Measurements from ENCODE around the gene NCK2.

Gene NCK2

DNA sequence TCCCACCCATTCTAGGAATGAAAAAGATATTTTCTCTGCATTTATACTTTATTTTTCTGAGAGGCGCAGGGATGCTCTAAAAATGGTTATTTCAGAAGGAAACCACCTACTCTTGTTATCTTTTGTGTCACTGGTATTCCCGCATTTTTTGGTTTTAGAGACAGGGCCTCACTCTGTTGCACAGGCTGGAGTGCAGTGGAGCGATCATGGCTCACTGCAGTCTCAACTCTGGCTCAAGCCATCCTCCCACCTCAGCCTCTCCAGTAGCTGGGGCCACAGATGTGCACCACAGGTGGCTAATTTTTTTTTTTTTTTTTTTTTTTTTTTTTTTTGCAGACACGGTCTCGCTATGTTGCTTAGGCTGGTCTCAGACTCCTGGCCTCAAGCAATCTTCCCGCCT lies 135.9 kb downstream of the NCK2 start:
- 0 out of 2 replicates have a peak overlapping the region, but pooled peaks have one; percentile 8 for H3K4me3 ChIP-seq (ENCODE audit: low read length)
- peak overlapping the region; percentile 21; the same call in 1 of the 2 replicates for H3K27ac ChIP-seq (ENCODE audit: low read depth, low read length)
- peak overlapping the region; percentile 43 for H3K4me2 ChIP-seq (ENCODE audit: low read length)
- peaks cover 4% of the 10 kb centered on the region; the same call in 1 of the 2 replicates for H3K36me3 ChIP-seq (ENCODE audit: control insufficient read depth, low read length)
- H4K20me1 ChIP-seq (ENCODE audit: control insufficient read depth, insufficient read depth, low read depth, low read length): no peaks in the 10 kb centered on the region; the same call in 1 of the 2 replicates
- H3K4me1 ChIP-seq (ENCODE audit: control insufficient read depth, low read length): peaks cover 34% of the 10 kb centered on the region
- no peaks in the 10 kb centered on the region for H3K27me3 ChIP-seq (ENCODE audit: control insufficient read depth, low read length)
- H3K9me2 ChIP-seq (replicated peaks; ENCODE audit: control insufficient read depth, low read length): no peaks in the 10 kb centered on the region
- TF ChIP-seq EZH2phosphoT487 (IDR thresholded peaks at IDR 0.05; ENCODE audit: borderline replicate concordance, low read length): no peak
- TF ChIP-seq, protein P1, sequence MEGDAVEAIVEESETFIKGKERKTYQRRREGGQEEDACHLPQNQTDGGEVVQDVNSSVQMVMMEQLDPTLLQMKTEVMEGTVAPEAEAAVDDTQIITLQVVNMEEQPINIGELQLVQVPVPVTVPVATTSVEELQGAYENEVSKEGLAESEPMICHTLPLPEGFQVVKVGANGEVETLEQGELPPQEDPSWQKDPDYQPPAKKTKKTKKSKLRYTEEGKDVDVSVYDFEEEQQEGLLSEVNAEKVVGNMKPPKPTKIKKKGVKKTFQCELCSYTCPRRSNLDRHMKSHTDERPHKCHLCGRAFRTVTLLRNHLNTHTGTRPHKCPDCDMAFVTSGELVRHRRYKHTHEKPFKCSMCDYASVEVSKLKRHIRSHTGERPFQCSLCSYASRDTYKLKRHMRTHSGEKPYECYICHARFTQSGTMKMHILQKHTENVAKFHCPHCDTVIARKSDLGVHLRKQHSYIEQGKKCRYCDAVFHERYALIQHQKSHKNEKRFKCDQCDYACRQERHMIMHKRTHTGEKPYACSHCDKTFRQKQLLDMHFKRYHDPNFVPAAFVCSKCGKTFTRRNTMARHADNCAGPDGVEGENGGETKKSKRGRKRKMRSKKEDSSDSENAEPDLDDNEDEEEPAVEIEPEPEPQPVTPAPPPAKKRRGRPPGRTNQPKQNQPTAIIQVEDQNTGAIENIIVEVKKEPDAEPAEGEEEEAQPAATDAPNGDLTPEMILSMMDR (IDR thresholded peaks at IDR 0.05; ENCODE audit: low read depth, low read length, poor library complexity, severe bottlenecking): no peak
- peaks cover 8% of the 10 kb centered on the region; the same call in 1 of the 2 replicates for H3K79me2 ChIP-seq (ENCODE audit: control insufficient read depth, low read length)
- H3F3A ChIP-seq (ENCODE audit: control insufficient read depth, insufficient read depth): no peaks in the 10 kb centered on the region
- H3K9me3 ChIP-seq (ENCODE audit: control insufficient read depth, insufficient read depth, low read length): no peaks in the 10 kb centered on the region

DNA sequence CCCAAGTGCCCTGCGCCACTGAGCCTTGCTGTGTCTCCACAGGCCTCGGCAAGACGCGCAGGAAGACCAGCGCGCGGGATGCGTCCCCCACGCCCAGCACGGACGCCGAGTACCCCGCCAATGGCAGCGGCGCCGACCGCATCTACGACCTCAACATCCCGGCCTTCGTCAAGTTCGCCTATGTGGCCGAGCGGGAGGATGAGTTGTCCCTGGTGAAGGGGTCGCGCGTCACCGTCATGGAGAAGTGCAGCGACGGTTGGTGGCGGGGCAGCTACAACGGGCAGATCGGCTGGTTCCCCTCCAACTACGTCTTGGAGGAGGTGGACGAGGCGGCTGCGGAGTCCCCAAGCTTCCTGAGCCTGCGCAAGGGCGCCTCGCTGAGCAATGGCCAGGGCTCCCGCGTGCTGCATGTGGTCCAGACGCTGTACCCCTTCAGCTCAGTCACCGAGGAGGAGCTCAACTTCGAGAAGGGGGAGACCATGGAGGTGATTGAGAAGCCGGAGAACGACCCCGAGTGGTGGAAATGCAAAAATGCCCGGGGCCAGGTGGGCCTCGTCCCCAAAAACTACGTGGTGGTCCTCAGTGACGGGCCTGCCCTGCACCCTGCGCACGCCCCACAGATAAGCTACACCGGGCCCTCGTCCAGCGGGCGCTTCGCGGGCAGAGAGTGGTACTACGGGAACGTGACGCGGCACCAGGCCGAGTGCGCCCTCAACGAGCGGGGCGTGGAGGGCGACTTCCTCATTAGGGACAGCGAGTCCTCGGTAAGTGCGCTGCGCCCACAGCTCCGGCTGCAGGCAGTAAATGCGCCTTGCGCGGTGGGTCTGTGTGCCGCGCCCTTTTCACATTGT lies 136.8 kb downstream of the NCK2 start:
- Histone ChIP-seq H3K4me2 (ENCODE audit: low read length) (no peak overlapping the region), H3K4me3 (ENCODE audit: low read length) (no peak overlapping the region), H3K36me3 (ENCODE audit: control insufficient read depth, low read length) (peaks cover 4% of the 10 kb centered on the region; the same call in 1 of the 2 replicates), H3K9me2 (replicated peaks; ENCODE audit: control insufficient read depth, low read length) (no peaks in the 10 kb centered on the region), H3K27ac (ENCODE audit: low read depth, low read length) (no peak overlapping the region), H3K4me1 (ENCODE audit: control insufficient read depth, low read length) (peaks cover 43% of the 10 kb centered on the region), H3K27me3 (ENCODE audit: control insufficient read depth, low read length) (no peaks in the 10 kb centered on the region), H3K9me3 (ENCODE audit: control insufficient read depth, insufficient read depth, low read length) (no peaks in the 10 kb centered on the region), H3K79me2 (ENCODE audit: control insufficient read depth, low read length) (peaks cover 15% of the 10 kb centered on the region), H3F3A (ENCODE audit: control insufficient read depth, insufficient read depth) (no peaks in the 10 kb centered on the region), H4K20me1 (ENCODE audit: control insufficient read depth, insufficient read depth, low read depth, low read length) (peaks cover 4% of the 10 kb centered on the region)
- TF ChIP-seq EZH2phosphoT487 (IDR thresholded peaks at IDR 0.05; ENCODE audit: borderline replicate concordance, low read length): no peak
- TF ChIP-seq, protein P1 (IDR thresholded peaks at IDR 0.05; ENCODE audit: low read depth, low read length, poor library complexity, severe bottlenecking): no peak

DNA sequence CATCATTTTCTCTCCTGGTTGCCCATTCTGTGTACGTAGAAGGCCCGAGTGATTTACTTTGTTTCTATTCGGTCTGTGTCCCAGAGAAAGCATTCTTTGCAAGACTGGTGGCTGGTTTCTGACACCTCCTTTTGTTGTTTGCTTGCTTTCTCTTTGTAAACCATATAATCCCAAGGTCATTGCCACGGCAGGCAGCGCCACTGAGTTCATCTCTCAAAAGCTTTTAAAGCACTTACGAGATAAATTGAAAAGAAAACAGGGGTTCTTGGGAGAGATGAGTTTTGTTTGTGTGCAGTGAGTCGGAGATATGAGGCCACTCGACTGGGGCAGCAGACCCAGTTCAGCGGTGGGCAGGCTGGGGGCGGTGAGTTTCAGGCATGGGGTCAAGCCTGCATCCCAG lies 137.6 kb downstream of the NCK2 start:
- Histone ChIP-seq H3K4me2 (ENCODE audit: low read length) (no peak overlapping the region), H3K79me2 (ENCODE audit: control insufficient read depth, low read length) (peaks cover 16% of the 10 kb centered on the region), H3K9me3 (ENCODE audit: control insufficient read depth, insufficient read depth, low read length) (no peaks in the 10 kb centered on the region), H3K36me3 (ENCODE audit: control insufficient read depth, low read length) (peaks cover 4% of the 10 kb centered on the region; the same call in 1 of the 2 replicates), H3K4me3 (ENCODE audit: low read length) (no peak overlapping the region), H3K4me1 (ENCODE audit: control insufficient read depth, low read length) (peaks cover 43% of the 10 kb centered on the region), H3K9me2 (replicated peaks; ENCODE audit: control insufficient read depth, low read length) (no peaks in the 10 kb centered on the region), H3K27me3 (ENCODE audit: control insufficient read depth, low read length) (no peaks in the 10 kb centered on the region), H3F3A (ENCODE audit: control insufficient read depth, insufficient read depth) (no peaks in the 10 kb centered on the region), H3K27ac (ENCODE audit: low read depth, low read length) (no peak overlapping the region), H4K20me1 (ENCODE audit: control insufficient read depth, insufficient read depth, low read depth, low read length) (peaks cover 5% of the 10 kb centered on the region)
- TF ChIP-seq, protein P1 (IDR thresholded peaks at IDR 0.05; ENCODE audit: low read depth, low read length, poor library complexity, severe bottlenecking): no peak
- no peak for TF ChIP-seq EZH2phosphoT487 (IDR thresholded peaks at IDR 0.05; ENCODE audit: borderline replicate concordance, low read length)

Measured in DOHH2 (cell line).